GM23338 (cell line): ENCODE data around the gene NINJ2. TPM values are rescaled to one million over a fixed set of nuclear protein-coding genes. Genes with fewer than 3 reads are reported as not detected.

ENCODE experiments used
- ATAC-seq: fragments of 200-7000 bp; cut with Tn5 transposase; 3 replicates; pipeline ENCODE4 v1.9.1; 2020
- DNase-seq: peaks from one replicate; pipeline ENCODE4 v3.0.0-alpha.2; 2015; ENCODE audit warnings: low spot score
- H2AFZ ChIP-seq: fragments of 200-600 bp; sonication (generic); 2 replicates; pipeline ENCODE4 v1.8.0; 2016; ENCODE audit warnings: antibody characterized with exemption, mild to moderate bottlenecking, moderate library complexity
- H3F3A ChIP-seq: fragments of 200-600 bp; sonication (generic); replicated peaks from 2 replicates; pipeline ENCODE4 v1.8.0; 2017; ENCODE audit warnings: antibody characterized with exemption, mixed run types, low read depth
- H3K27ac ChIP-seq: fragments of 200-600 bp; sonication (generic); 2 replicates; pipeline ENCODE4 v1.6.1; 2016; ENCODE audit warnings: low read depth
- H3K27me3 ChIP-seq: fragments of 200-600 bp; sonication (generic); 2 replicates; pipeline ENCODE4 v1.8.0; 2016; ENCODE audit warnings: mild to moderate bottlenecking, mixed run types, moderate library complexity; ENCODE audit not compliant: insufficient read depth
- H3K36me3 ChIP-seq: fragments of 200-600 bp; sonication (generic); 2 replicates; pipeline ENCODE4 v1.8.0; 2016; ENCODE audit warnings: mild to moderate bottlenecking; ENCODE audit not compliant: insufficient read depth
- H3K4me1 ChIP-seq: fragments of 200-600 bp; sonication (generic); 2 replicates; pipeline ENCODE4 v1.8.0; 2016; ENCODE audit warnings: mild to moderate bottlenecking, moderate library complexity; ENCODE audit not compliant: insufficient read depth
- H3K4me2 ChIP-seq: fragments of 200-600 bp; sonication (generic); 2 replicates; pipeline ENCODE4 v1.7.1; 2017; ENCODE audit warnings: mixed run types
- H3K4me3 ChIP-seq: fragments of 200-600 bp; sonication (generic); 2 replicates; pipeline ENCODE4 v1.6.1; 2016; ENCODE audit warnings: mixed run types
- H3K79me2 ChIP-seq: fragments of 200-600 bp; sonication (generic); replicated peaks from 2 replicates; pipeline ENCODE4 v1.8.0; 2017; ENCODE audit warnings: mild to moderate bottlenecking; ENCODE audit not compliant: insufficient read depth
- H3K9me2 ChIP-seq: fragments of 200-600 bp; sonication (generic); 2 replicates; pipeline ENCODE4 v1.8.0; 2017; ENCODE audit not compliant: insufficient read depth
- H4K20me1 ChIP-seq: fragments of 200-600 bp; sonication (generic); replicated peaks from 2 replicates; pipeline ENCODE4 v1.8.0; 2017; ENCODE audit warnings: mild to moderate bottlenecking; ENCODE audit not compliant: insufficient read depth
- H3K27ac Mint-ChIP-seq: 2 replicates; pipeline ENCODE4 v1.8.0; 2020; ENCODE audit warnings: inconsistent platforms, mild to moderate bottlenecking, moderate library complexity, mixed read lengths
- H3K27me3 Mint-ChIP-seq: 3 replicates; pipeline ENCODE4 v1.8.0; 2022; ENCODE audit warnings: low read depth, mild to moderate bottlenecking, moderate library complexity, mixed read lengths, inconsistent platforms; ENCODE audit not compliant: insufficient read depth, poor library complexity
- H3K36me3 Mint-ChIP-seq: 3 replicates; pipeline ENCODE4 v1.8.0; 2021; ENCODE audit warnings: low read depth, mild to moderate bottlenecking, inconsistent platforms, moderate library complexity, mixed read lengths
- H3K4me1 Mint-ChIP-seq: 3 replicates; pipeline ENCODE4 v1.8.0; 2020; ENCODE audit warnings: mild to moderate bottlenecking, inconsistent platforms, mixed read lengths
- H3K4me3 Mint-ChIP-seq: 3 replicates; pipeline ENCODE4 v1.8.0; 2021; ENCODE audit warnings: moderate library complexity, mild to moderate bottlenecking, inconsistent platforms, mixed read lengths
- H3K9me3 Mint-ChIP-seq: 3 replicates; pipeline ENCODE4 v1.8.0; 2020; ENCODE audit warnings: moderate library complexity, mild to moderate bottlenecking, inconsistent platforms, mixed read lengths
- CREB1 ChIP-seq: fragments of 250-450 bp; sonication (Bioruptor Pico); IDR thresholded peaks from 2 replicates; pipeline ENCODE4 v1.5.0; 2020; ENCODE audit warnings: low read depth, mild to moderate bottlenecking, moderate library complexity
- CTCF ChIP-seq, 2 experiments: fragments of 200-600 bp in 1 of 2; sonication (generic) in 1 of 2; conservative IDR thresholded peaks; 2 replicates each; pipeline versions ENCODE4 v1.5.1 to v1.6.1; 2016 to 2017; ENCODE audit warnings: antibody characterized with exemption in 2 of 2, low read depth in 2 of 2, mild to moderate bottlenecking in 2 of 2, moderate library complexity in 1 of 2
- ETS1 ChIP-seq: IDR thresholded peaks from 2 replicates; pipeline ENCODE4 v1.6.1; 2016; ENCODE audit warnings: antibody characterized with exemption
- EZH2 ChIP-seq: fragments of 200-600 bp; sonication (generic); IDR thresholded peaks from one replicate; pipeline ENCODE4 v1.8.0; 2017; ENCODE audit warnings: antibody characterized with exemption, mild to moderate bottlenecking, low read depth; ENCODE audit not compliant: unreplicated experiment
- EZH2phosphoT487 ChIP-seq: fragments of 200-600 bp; sonication (generic); IDR thresholded peaks from one replicate; pipeline ENCODE4 v1.8.1; 2018; ENCODE audit warnings: antibody characterized with exemption; ENCODE audit not compliant: unreplicated experiment
- JUNB ChIP-seq: IDR thresholded peaks from one replicate; pipeline ENCODE4 v1.6.1; 2016; ENCODE audit warnings: antibody characterized with exemption; ENCODE audit not compliant: unreplicated experiment
- NANOG ChIP-seq: IDR thresholded peaks from 2 replicates; pipeline ENCODE4 v1.6.1; 2016; ENCODE audit warnings: antibody characterized with exemption, borderline replicate concordance
- POLR2AphosphoS5 ChIP-seq: IDR thresholded peaks from 2 replicates; pipeline ENCODE4 v1.6.1; 2016; ENCODE audit warnings: antibody characterized with exemption, low read depth
- REST ChIP-seq: IDR thresholded peaks from one replicate; pipeline ENCODE4 v1.6.1; 2018; ENCODE audit warnings: antibody characterized with exemption; ENCODE audit not compliant: unreplicated experiment
- STAT1 ChIP-seq: IDR thresholded peaks from one replicate; pipeline ENCODE4 v1.6.1; 2016; ENCODE audit warnings: antibody characterized with exemption; ENCODE audit not compliant: unreplicated experiment
- ZNF114 ChIP-seq: fragments of 250-450 bp; sonication (Bioruptor Pico); IDR thresholded peaks from 2 replicates; pipeline ENCODE4 v1.5.0; 2020; ENCODE audit warnings: mild to moderate bottlenecking, moderate library complexity
- ZNF331 ChIP-seq: fragments of 250-450 bp; sonication (Bioruptor Pico); IDR thresholded peaks from 2 replicates; pipeline ENCODE4 v1.5.0; 2020; ENCODE audit warnings: low read depth, mild to moderate bottlenecking, moderate library complexity
- ZNF462 ChIP-seq: fragments of 250-450 bp; sonication (Bioruptor Pico); IDR thresholded peaks from 2 replicates; pipeline ENCODE4 v1.5.0; 2020; ENCODE audit warnings: mild to moderate bottlenecking, moderate library complexity
- polyA plus RNA-seq: library from polyadenylated mRNA; unstranded; fragments of >200 nt; fragmentation: Nextera tagmentation; extraction: Ambion mirVana; gene quantifications from 2 replicates; pipeline ENCODE4 v1.2.1, GENCODE V29; 2016
- total RNA-seq: library from RNA; depleted of rRNA; stranded (reverse); fragments of >200 nt; shearing (Covaris generic); gene quantifications from 2 replicates; pipeline ENCODE4 v1.2.3, GENCODE V29; 2014

The NINJ2 gene
- total and polyA plus RNA-seq, 2 experiments from 2014 or later: 0.94 to 2.6 TPM

- H3K9me2 ChIP-seq: no peaks in the 10 kb centered on the region
- no peak for TF ChIP-seq ZNF331 (CRISPR knock-in tag)
- TF ChIP-seq ZNF114 (CRISPR knock-in tag): no peak
- no peak for TF ChIP-seq REST
- no peak for TF ChIP-seq EZH2
- TF ChIP-seq ETS1: no peak
- TF ChIP-seq CTCF (conservative IDR thresholded peaks at IDR 0.05; ENCODE audit: low read depth in 2 of 2): no peak
- TF ChIP-seq EZH2phosphoT487: no peak
- TF ChIP-seq JUNB: no peak
- no peak for TF ChIP-seq ZNF462 (CRISPR knock-in tag)
- no peak for TF ChIP-seq POLR2AphosphoS5
- no peak for TF ChIP-seq STAT1
- TF ChIP-seq NANOG: no peak
- TF ChIP-seq CREB1 (CRISPR knock-in tag): no peak
- H3K79me2 ChIP-seq: no peaks in the 10 kb centered on the region
- no peak overlapping the region for H2AFZ ChIP-seq
- no peak for ATAC-seq
- no peak overlapping the region for H3K27ac Mint-ChIP-seq
- no peaks in the 10 kb centered on the region; the same call in 2 of the 3 replicates for H3K4me1 Mint-ChIP-seq
- no peaks in the 10 kb centered on the region for H3K36me3 Mint-ChIP-seq
- no peaks in the 10 kb centered on the region for H3K4me1 ChIP-seq
- no peak overlapping the region for H3K27ac ChIP-seq
- H4K20me1 ChIP-seq: no peaks in the 10 kb centered on the region
- H3K4me3 ChIP-seq: no peak overlapping the region
- DNase-seq: no peak
- H3K27me3 ChIP-seq: no peaks in the 10 kb centered on the region
- no peaks in the 10 kb centered on the region for H3F3A ChIP-seq
- H3K27me3 Mint-ChIP-seq: peaks cover 4% of the 10 kb centered on the region
- no peak overlapping the region for H3K4me3 Mint-ChIP-seq
- no peak overlapping the region for H3K4me2 ChIP-seq
- peaks cover 4% of the 10 kb centered on the region; the same call in 2 of the 3 replicates for H3K9me3 Mint-ChIP-seq
- no peaks in the 10 kb centered on the region for H3K36me3 ChIP-seq
These were observed 75.3 kb downstream of the NINJ2 start for GRCh38 chr12:588024-588322.
